IMR-90 (cell line): ENCODE measurements around the gene SLC25A6. TPM values are rescaled to one million over a fixed set of nuclear protein-coding genes. Genes with fewer than 3 reads are reported as not detected.

Experiments used
- ATAC-seq: fragments of 200-7000 bp; cut with Tn5 transposase; 2 replicates; pipeline ENCODE4 v1.9.1; 2020; ENCODE audit warnings: low read depth, mild to moderate bottlenecking, moderate library complexity
- BruUV-seq: library from RNA; stranded (reverse); fragments of 400-500 nt; replicated peaks from 2 replicates; lab custom pipeline; 2021; lab: Mats Ljungman, UMichigan
- CTCF ChIA-PET: fragments of 300-600 bp; formaldehyde crosslinking; extraction: SDS; loops from one replicate; lab custom pipeline; 2021; ENCODE audit warnings: antibody characterized with exemption; lab: Yijun Ruan, JAX
- POLR2A ChIA-PET: fragments of 300-600 bp; sonication (Branson Sonifier 250); formaldehyde crosslinking; loops from one replicate; lab custom pipeline; 2022; ENCODE audit warnings: antibody characterized with exemption; ENCODE audit not compliant: unreplicated experiment; lab: Charles Lee
- DNase-seq: peaks from one replicate; pipeline ENCODE4 v3.0.0; 2013
- H2AFZ ChIP-seq: replicated peaks from 2 replicates; pipeline ENCODE3; 2013; ENCODE audit warnings: low read length, mild to moderate bottlenecking; ENCODE audit not compliant: poor library complexity
- H2AK5ac ChIP-seq: 2 replicates; pipeline ENCODE4 v1.6.1; 2013; ENCODE audit warnings: low read depth, low read length, inconsistent platforms
- H2AK9ac ChIP-seq: replicated peaks from 2 replicates; pipeline ENCODE3; 2013; ENCODE audit warnings: mild to moderate bottlenecking, low read depth, low read length, moderate library complexity; ENCODE audit not compliant: poor library complexity
- H2BK120ac ChIP-seq: 2 replicates; pipeline ENCODE4 v1.6.1; 2013; ENCODE audit warnings: low read depth, low read length, inconsistent platforms
- H2BK15ac ChIP-seq: 3 replicates; pipeline ENCODE4 v1.6.1; 2013; ENCODE audit warnings: low read depth, low read length, inconsistent platforms
- H2BK20ac ChIP-seq: 2 replicates; pipeline ENCODE4 v1.6.1; 2013; ENCODE audit warnings: low read depth, mild to moderate bottlenecking, inconsistent platforms, low read length, moderate library complexity
- H2BK5ac ChIP-seq: 2 replicates; pipeline ENCODE4 v1.6.1; 2013; ENCODE audit warnings: mild to moderate bottlenecking, low read depth, low read length, inconsistent platforms; ENCODE audit not compliant: poor library complexity, severe bottlenecking
- H3K14ac ChIP-seq: replicated peaks from 2 replicates; pipeline ENCODE4 v1.6.1; 2013; ENCODE audit warnings: low read depth, low read length, inconsistent platforms
- H3K18ac ChIP-seq: 2 replicates; pipeline ENCODE4 v1.6.1; 2013; ENCODE audit warnings: low read depth, low read length, control low read depth
- H3K23ac ChIP-seq: 2 replicates; pipeline ENCODE4 v1.6.1; 2013; ENCODE audit warnings: low read depth, low read length, inconsistent platforms
- H3K27ac ChIP-seq: 2 replicates; pipeline ENCODE4 v1.5.1; 2013; ENCODE audit warnings: mild to moderate bottlenecking, control low read depth, low read length; ENCODE audit not compliant: insufficient read depth
- H3K27me3 ChIP-seq: 2 replicates; pipeline ENCODE4 v1.6.1; 2013; ENCODE audit warnings: low read length; ENCODE audit not compliant: control insufficient read depth, insufficient read depth
- H3K36me3 ChIP-seq: 2 replicates; pipeline ENCODE4 v1.6.1; 2013; ENCODE audit warnings: low read length, mixed read lengths; ENCODE audit not compliant: control insufficient read depth, insufficient read depth
- H3K4ac ChIP-seq: 2 replicates; pipeline ENCODE4 v1.6.1; 2013; ENCODE audit warnings: low read depth, low read length, inconsistent platforms
- H3K4me1 ChIP-seq: 2 replicates; pipeline ENCODE4 v1.6.1; 2013; ENCODE audit warnings: low read length, mixed read lengths; ENCODE audit not compliant: control insufficient read depth, insufficient read depth
- H3K4me2 ChIP-seq: 2 replicates; pipeline ENCODE4 v1.6.1; 2013; ENCODE audit warnings: low read depth, mild to moderate bottlenecking, control low read depth, low read length, moderate library complexity
- H3K4me3 ChIP-seq: 2 replicates; pipeline ENCODE4 v1.5.1; 2013; ENCODE audit warnings: low read depth, mild to moderate bottlenecking, control low read depth, low read length, moderate library complexity; ENCODE audit not compliant: insufficient read depth
- H3K56ac ChIP-seq: 2 replicates; pipeline ENCODE4 v1.6.1; 2013; ENCODE audit warnings: low read length, inconsistent platforms; ENCODE audit not compliant: insufficient read depth; ENCODE audit errors: extremely low read depth
- H3K79me1 ChIP-seq, 2 experiments: 2 replicates each; pipeline ENCODE4 v1.6.1; 2013; ENCODE audit warnings: low read length in 2 of 2, inconsistent platforms in 1 of 2, low read depth in 1 of 2
- H3K9ac ChIP-seq: 2 replicates; pipeline ENCODE4 v1.6.1; 2013; ENCODE audit warnings: low read depth, low read length, control low read depth
- H3K9me1 ChIP-seq: 2 replicates; pipeline ENCODE4 v1.6.1; 2013; ENCODE audit warnings: low read length, inconsistent platforms; ENCODE audit not compliant: insufficient read depth
- H3K9me3 ChIP-seq: 2 replicates; pipeline ENCODE4 v1.6.1; 2013; ENCODE audit warnings: low read length; ENCODE audit not compliant: control insufficient read depth, insufficient read depth
- H4K20me1 ChIP-seq: 2 replicates; pipeline ENCODE4 v1.6.1; 2013; ENCODE audit warnings: low read length, inconsistent platforms; ENCODE audit not compliant: insufficient read depth
- H4K5ac ChIP-seq: 2 replicates; pipeline ENCODE4 v1.6.1; 2013; ENCODE audit warnings: mild to moderate bottlenecking, low read depth, low read length, control low read depth
- H4K8ac ChIP-seq, 2 experiments: 2 replicates each; pipeline ENCODE4 v1.6.1; 2013; ENCODE audit warnings: low read depth in 2 of 2, low read length in 2 of 2, control low read depth in 1 of 2, inconsistent platforms in 1 of 2
- H4K91ac ChIP-seq: 2 replicates; pipeline ENCODE4 v1.6.1; 2013; ENCODE audit warnings: low read depth, low read length, inconsistent platforms; ENCODE audit not compliant: insufficient read depth
- BHLHE40 ChIP-seq: fragments of 150-350 bp; IDR thresholded peaks from 2 replicates; pipeline ENCODE4 v1.6.1; 2016; ENCODE audit warnings: mild to moderate bottlenecking, low read depth, low read length
- CEBPB ChIP-seq: IDR thresholded peaks from 2 replicates; pipeline ENCODE4 v1.6.1; 2012; ENCODE audit warnings: low read depth, low read length, improper control_type of control experiment
- CHD1 ChIP-seq: IDR thresholded peaks from 2 replicates; pipeline ENCODE4 v1.6.1; 2012; ENCODE audit warnings: low read depth, low read length, improper control_type of control experiment
- FOS ChIP-seq: fragments of 150-350 bp; IDR thresholded peaks from 2 replicates; pipeline ENCODE4 v1.6.1; 2016; ENCODE audit warnings: low read depth, low read length
- MAFK ChIP-seq: IDR thresholded peaks from 2 replicates; pipeline ENCODE4 v1.6.1; 2012; ENCODE audit warnings: low read depth, low read length, improper control_type of control experiment
- NFE2L2 ChIP-seq: fragments of 150-350 bp; IDR thresholded peaks from 2 replicates; pipeline ENCODE4 v1.6.1; 2016; ENCODE audit warnings: low read depth, mild to moderate bottlenecking, low read length
- RFX5 ChIP-seq: IDR thresholded peaks from 2 replicates; pipeline ENCODE4 v1.8.0; 2012; ENCODE audit warnings: low read depth, mild to moderate bottlenecking, low read length, moderate library complexity
- SMC3 ChIP-seq: fragments of 150-350 bp; IDR thresholded peaks from 2 replicates; pipeline ENCODE4 v1.6.1; 2016; ENCODE audit warnings: low read depth, mild to moderate bottlenecking, antibody characterized with exemption, low read length, moderate library complexity
- WGBS, 2 experiments: methylation state at CpG; one replicate each; pipeline versions ENCODE4 v1.1.5 to v1.1.7; 2013; ENCODE audit warnings: missing lambda C conversion rate in 2 of 2; ENCODE audit not compliant: insufficient read length in 1 of 2; ENCODE audit errors: extremely low coverage in 2 of 2; 5-methylcytosine and 5-hydroxymethylcytosine counted together
- dilution Hi-C: fragments of 300-500 bp; cut with HindIII; formaldehyde crosslinking; loops from one replicate; pipeline ENCODE4 v1.14.3; 2018; ENCODE audit warnings: low sequenced_read_pairs; ENCODE audit not compliant: unreplicated experiment
- in situ Hi-C: fragments of 300-500 bp; cut with MboI; formaldehyde crosslinking; loops from 3 replicates; pipeline ENCODE4 v1.14.3; 2019; ENCODE audit warnings: low sequenced_read_pairs, inconsistent platforms, mixed read lengths
- intact Hi-C: fragments of 100-400 bp; cut with micrococcal nuclease; formaldehyde crosslinking; loops from 2 replicates; pipeline ENCODE4 v1.10.0; 2022
- polyA plus RNA-seq, 3 experiments: library from polyadenylated mRNA; depleted of rRNA; stranded (reverse); fragments of >200 nt; gene quantifications; 2 replicates each; pipeline ENCODE4 v1.2.3, GENCODE V29; 2012; ENCODE audit warnings: low replicate concordance in 1 of 3
- total RNA-seq: library from RNA; depleted of rRNA; stranded (reverse); fragments of >200 nt; gene quantifications from 2 replicates; pipeline ENCODE4 v1.2.3, GENCODE V29; 2012
- TF ChIP-seq, protein P1 (sequence below): fragments of 150-350 bp; IDR thresholded peaks from 2 replicates; pipeline ENCODE4 v1.6.1; 2016; ENCODE audit warnings: low read depth, mild to moderate bottlenecking, low read length, moderate library complexity, borderline replicate concordance

Gene SLC25A6
- total and polyA plus RNA-seq, 2 of the 4 experiments (the other 2 are of a cell fraction), result 166 to 565 TPM

DNA sequence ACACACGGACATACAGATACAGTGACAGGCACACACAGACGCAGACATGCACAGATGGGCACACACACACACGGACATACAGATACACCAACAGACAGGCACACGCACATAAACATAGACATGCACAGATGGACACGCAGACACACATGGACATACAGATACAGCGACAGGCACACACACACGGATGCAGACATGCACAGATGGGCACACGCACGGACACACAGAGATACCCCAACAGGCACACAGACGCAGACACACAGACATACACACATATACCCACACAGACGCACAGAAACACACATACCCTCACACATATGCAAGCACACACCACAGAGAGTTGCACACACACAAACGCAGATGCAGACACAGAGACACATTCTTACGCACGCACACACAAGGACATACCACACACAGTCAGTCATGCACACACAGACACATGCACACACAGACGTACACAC is 24.4 kb upstream of the SLC25A6 start:
- CTCF ChIA-PET, result no interaction called here
- H3K9me3 ChIP-seq, result peaks cover 5% of the 10 kb centered on the region
- H4K8ac ChIP-seq, result no peak overlapping the region
- intact Hi-C loops (no loop called here), dilution Hi-C loops (no loop called here), in situ Hi-C loops (no loop called here)
- no peaks in the 10 kb centered on the region; a peak in 1 of 4 replicates for H3K79me1 ChIP-seq
- no TSS peak for BruUV-seq
- no peak overlapping the region for H3K56ac ChIP-seq
- H3K36me3 ChIP-seq, result peaks cover 61% of the 10 kb centered on the region
- no peak overlapping the region for H3K23ac ChIP-seq
- no peaks in the 10 kb centered on the region for H3K27me3 ChIP-seq
- no peaks in the 10 kb centered on the region for H3K4me1 ChIP-seq
- no peak overlapping the region for H4K5ac ChIP-seq
- no peak overlapping the region for H3K4me3 ChIP-seq
- no peak overlapping the region for H2BK15ac ChIP-seq
- no peak overlapping the region for H2BK20ac ChIP-seq
- DNase-seq (no peak), ATAC-seq (no peak)
- H2AFZ ChIP-seq, result peak overlapping the region; percentile 49
- no peak for TF ChIP-seq MAFK
- no peak for TF ChIP-seq BHLHE40
- no peak for TF ChIP-seq CEBPB
- no peak for TF ChIP-seq CHD1
- no peak for TF ChIP-seq RFX5
- no peak for TF ChIP-seq FOS
- TF ChIP-seq, protein P1, sequence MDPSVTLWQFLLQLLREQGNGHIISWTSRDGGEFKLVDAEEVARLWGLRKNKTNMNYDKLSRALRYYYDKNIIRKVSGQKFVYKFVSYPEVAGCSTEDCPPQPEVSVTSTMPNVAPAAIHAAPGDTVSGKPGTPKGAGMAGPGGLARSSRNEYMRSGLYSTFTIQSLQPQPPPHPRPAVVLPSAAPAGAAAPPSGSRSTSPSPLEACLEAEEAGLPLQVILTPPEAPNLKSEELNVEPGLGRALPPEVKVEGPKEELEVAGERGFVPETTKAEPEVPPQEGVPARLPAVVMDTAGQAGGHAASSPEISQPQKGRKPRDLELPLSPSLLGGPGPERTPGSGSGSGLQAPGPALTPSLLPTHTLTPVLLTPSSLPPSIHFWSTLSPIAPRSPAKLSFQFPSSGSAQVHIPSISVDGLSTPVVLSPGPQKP, result no peak
- no peak for TF ChIP-seq SMC3
- TF ChIP-seq NFE2L2, result no peak
- H3K9ac ChIP-seq, result no peak overlapping the region
- no peak overlapping the region for H2AK9ac ChIP-seq
- H3K4ac ChIP-seq, result no peak overlapping the region
- H4K91ac ChIP-seq, result no peak overlapping the region
- no peak overlapping the region for H2BK120ac ChIP-seq
- no peaks in the 10 kb centered on the region; the same call in 1 of the 2 replicates for H4K20me1 ChIP-seq
- POLR2A ChIA-PET, result no interaction called here
- H2BK5ac ChIP-seq, result no peak overlapping the region
- no peak overlapping the region for H3K14ac ChIP-seq
- H2AK5ac ChIP-seq, result no peak overlapping the region
- no peak overlapping the region for H3K27ac ChIP-seq
- H3K4me2 ChIP-seq, result no peak overlapping the region
- 57% methylated on average over 5 of the region's 15 CpGs; no CpG with 5 or more reads in 1 of the 2 experiments for WGBS, 2 experiments
- H3K18ac ChIP-seq, result no peak overlapping the region
- 0 out of 2 replicates have a peak, but pooled peaks cover 6% of the 10 kb centered on the region for H3K9me1 ChIP-seq
